Stimulated activated CD4-positive, alpha-beta T cell treated with anti-CD3 and anti-CD28 coated beads, Interleukin-4, amount 100 ng/mL, for 24 hours (primary cell): Measurements from ENCODE around the gene KLF1.
"Not testable (repeated sequence)": the region's sequence is repeated elsewhere in the genome, so short reads cannot be mapped to it uniquely, and the experiment has no call there.

Experiments
- DNase-seq: peaks from one replicate; pipeline ENCODE4 v3.0.0-alpha.2; 2020

The KLF1 gene

DNA sequence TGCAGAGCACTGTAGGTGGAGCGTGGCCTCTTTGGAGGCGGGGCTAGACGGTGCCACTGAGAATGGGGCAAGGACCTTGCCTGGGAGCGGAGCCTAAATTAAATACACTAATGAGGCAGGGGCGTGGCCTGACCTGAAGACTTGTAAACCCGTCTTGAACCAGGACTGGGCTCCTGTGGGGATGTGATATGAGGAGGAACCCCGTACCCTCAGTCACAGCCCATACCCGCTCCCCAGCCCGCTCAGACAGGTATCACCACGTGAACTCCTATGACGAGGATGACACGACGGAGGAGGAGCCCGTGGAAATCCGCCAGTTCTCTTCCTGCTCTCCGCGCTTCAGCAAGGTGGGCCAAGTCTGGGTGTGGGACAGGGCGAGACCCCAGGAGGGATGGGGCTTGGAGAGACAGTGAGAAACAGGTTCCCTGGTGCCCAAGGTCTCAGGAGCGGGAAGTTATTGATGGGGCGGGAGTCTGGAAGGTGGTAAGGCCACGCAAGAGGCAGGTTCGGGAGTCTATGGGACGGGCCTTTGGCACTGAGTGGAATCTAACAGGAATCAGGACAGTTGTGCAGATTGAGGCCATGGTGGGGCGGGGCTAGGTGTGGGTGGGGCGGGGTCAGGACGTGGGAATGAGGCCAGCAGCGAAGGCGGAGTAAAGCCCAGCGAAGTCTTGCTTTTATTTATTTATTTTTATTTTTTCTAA is 20.4 kb downstream of the KLF1 start:
- no peak for DNase-seq

GRCh38 chr19:12865746-12866415 is 21.1 kb downstream of the KLF1 start:
- no peak for DNase-seq

DNA sequence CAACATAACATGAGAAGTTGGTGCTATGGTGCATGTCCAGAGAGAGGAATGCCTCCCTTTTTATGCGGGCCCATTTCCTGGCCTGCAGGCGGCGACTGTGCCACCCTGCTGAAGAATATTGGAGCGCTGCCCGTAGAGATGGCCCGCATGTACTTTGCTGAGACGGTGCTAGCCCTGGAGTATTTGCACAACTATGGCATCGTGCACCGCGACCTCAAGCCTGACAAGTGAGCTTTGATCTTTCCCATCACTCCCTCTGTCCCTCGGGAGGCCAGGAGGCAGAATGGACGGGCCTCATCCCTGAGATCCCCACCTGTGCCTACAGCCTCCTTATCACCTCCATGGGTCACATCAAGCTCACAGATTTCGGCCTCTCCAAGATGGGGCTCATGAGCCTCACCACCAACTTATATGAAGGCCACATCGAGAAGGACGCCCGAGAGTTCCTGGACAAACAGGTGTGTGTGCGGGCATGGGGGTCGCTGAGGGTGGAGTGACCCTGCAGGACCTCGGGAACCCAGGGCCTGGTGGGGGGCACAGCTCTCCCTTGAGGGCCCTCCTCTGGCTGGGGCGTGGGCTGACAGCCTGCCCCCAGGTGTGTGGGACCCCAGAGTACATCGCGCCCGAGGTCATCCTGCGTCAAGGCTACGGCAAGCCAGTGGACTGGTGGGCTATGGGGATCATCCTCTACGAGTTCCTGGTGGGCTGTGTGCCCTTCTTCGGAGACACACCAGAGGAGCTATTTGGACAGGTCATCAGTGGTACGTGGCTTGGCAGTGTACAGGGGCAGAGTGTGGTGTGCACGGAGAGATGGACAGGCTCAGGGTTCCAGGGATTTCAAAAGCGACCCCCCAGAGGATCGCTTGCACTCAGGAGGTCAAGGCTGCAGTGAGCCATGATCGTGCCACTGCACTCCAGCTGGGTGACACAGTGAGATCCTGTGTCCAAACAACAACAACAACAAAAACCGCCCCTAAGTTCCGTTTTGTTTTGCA is 22.0 kb downstream of the KLF1 start:
- DNase-seq = no peak

DNA sequence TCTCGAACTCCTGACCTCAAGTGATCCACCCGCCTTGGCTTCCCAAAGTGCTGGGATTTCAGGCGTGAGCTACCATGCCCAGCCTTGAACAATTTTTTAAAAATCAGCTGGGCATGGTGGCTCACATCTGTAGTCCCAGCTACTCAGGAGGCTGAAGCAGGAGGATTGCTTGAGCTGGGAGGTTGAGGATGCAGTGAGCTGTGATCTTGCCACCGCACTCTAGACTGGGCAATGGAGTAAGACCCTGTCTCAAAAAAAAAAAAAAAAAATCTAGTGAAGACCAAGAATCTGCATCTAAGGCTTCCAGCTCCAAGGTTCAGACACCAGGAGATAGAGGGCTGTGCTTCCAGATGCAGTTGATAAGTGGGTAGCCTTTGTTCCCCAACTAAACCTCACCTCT is 22.9 kb downstream of the KLF1 start:
- DNase-seq = no peak

- DNase-seq = no peak
Observed at GRCh38 chr19:12859546-12859945, 27.5 kb downstream of the KLF1 start.

DNA sequence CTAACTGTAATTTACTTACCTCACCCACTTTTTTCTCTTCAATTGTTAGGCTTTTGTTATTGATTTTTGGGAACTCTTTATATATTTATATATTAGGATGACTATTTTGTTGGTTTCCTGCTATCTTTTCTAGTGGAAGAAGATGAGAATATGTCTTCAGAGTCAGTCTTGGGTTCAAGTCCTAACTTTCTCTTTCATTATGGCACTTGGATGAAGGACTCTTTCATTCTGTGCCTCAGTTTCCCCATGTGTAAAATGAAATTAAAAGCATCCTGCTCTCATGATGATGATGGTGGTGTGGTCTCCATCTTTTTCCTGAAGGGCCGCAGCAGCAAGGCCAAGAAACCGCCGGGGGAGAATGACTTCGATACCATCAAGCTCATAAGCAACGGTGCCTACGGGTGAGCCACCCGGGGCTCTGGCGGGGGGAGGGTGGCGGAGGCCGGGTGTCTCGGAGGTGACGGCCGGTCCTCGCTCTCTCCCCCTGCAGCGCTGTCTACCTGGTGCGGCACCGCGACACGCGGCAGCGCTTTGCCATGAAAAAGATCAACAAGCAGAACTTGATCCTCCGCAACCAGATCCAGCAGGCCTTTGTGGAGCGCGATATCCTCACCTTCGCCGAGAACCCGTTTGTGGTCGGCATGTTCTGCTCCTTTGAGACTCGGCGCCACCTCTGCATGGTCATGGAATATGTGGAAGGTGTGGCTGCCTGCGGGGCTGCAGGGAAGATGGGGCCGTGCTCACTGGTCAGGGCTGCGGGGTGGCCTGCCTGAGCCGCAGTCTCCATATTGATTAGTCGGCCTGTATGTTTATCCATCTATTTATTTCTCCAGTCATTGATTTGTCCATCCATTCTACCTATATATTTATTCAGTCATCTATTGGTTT is 28.7 kb downstream of the KLF1 start:
- no peak for DNase-seq

GRCh38 chr19:12856653-12857052 is 30.3 kb downstream of the KLF1 start:
- no peak for DNase-seq

GRCh38 chr19:12847159-12848139 is 39.6 kb downstream of the KLF1 start:
- DNase-seq = peak; percentile 87

GRCh38 chr19:12846613-12847012 is 40.4 kb downstream of the KLF1 start:
- not testable (repeated sequence) for DNase-seq

DNA sequence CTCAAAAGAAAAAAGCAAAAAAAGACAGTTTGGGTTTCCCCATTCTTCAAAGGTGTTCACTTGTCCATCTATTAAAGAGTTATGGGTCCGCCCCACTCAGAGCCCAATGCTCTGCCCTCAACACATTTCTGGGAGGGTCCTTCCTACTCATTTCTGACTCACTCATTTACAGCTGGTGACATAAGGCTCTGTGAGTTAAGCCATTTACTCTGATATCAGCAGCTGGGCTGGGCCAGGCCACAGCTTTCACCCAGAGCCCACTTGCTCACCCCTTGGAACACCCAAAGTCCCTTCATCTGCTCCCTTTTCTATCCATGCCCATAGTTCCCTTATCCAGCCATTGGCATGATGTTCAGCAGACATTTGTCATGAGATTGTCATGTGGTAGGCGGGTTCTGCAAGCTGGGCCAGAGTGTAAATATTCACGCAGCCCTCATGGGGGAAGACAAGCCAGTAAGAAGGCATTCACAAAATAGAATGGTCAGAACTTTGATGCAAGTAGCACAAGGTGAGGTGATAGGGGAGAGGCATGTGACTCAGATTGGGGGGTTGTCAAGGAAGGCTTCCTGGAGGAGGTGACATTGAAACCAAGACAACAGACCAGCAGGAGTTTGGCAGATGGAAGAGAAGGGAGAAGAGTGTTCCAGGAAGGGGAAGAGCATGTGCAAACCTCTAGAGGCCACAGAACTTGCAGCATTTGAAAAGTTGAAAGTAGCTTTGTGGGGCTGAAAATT is 42.8 kb downstream of the KLF1 start:
- no peak for DNase-seq

DNA sequence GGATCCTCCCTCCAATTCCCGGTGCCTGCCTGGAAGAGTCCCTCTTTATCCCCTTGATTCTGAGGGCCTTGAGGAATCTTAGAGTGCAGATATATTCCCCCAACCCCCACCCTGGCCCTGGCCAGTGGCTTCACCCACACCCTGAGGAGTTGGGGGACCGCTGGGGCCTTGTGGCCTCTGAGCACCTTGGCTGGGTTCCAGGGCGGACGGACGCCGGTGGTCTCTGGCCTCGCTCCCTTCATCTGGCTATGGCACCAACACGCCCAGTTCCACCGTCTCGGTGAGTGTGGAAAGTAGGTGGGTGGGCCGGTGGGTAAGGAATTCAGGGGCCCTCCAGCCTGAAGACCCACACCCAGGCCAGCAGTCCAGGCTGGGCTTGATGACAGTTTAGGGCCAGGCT is 43.7 kb downstream of the KLF1 start:
- no peak for DNase-seq

DNA sequence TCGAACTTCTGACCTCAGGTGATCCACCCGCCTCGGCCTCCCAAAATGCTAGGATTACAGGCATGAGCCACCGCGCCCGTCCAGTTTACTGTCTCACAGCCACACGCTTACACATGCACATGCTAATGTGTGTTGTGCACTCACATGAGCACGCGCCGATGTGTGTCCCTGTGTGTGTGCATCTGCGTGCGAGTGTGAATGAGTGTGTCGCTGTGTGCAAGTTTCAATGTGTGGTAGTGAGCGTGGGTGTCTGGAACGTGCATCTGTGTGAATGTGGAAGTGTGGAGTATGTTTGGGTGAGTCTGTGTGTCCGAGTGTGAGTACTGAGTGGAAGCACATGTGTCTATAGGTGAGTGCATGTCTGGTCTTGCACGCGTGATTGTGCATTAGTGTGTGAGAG is 44.5 kb downstream of the KLF1 start:
- no peak for DNase-seq

GRCh38 chr19:12841094-12841493 is 45.9 kb downstream of the KLF1 start:
- no peak for DNase-seq

DNA sequence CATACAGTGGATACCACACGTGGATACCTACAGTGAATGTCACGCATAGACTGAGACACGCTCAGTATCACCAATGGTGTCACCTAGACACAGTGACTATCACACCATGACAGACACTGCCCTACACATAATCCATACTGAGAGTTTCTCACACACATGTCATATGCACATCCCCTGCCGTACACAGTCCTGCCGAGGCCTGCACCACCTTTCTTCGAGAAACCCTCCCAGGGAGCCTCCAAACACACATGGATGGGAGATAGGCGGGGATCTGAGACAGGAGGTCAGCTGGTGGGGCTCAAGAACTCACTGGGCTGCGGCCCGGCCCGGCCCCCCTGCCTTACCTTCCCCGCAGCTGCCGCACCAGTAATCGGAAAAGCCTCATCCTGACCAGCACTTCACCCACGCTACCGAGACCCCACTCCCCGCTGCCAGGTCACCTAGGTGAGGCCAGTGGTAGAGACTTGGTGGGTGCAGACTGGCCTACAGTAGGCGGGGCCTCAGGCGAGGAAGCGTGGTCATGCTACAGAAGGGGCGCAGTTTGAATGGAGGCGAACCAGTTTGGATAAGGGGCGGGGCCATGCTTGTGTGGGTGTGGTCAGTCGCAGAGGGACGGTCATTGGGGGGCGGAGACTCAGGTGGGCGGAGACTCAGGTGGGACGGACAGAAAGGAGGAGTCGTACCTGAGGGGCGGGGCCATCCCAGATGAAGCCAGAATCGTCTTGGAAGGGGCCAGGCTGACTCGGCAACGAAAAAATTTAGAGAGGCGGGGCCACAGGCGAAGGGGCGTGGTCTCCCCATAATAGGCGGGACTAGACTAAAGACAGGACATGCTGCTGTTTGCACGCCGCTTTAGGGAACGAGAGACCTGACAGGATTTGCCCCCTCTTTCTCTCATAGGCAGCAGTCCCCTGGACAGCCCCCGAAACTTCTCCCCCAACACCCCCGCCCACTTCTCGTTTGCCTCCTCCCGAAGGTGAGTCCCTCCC is 46.6 kb downstream of the KLF1 start:
- DNase-seq = peak; percentile 36

DNA sequence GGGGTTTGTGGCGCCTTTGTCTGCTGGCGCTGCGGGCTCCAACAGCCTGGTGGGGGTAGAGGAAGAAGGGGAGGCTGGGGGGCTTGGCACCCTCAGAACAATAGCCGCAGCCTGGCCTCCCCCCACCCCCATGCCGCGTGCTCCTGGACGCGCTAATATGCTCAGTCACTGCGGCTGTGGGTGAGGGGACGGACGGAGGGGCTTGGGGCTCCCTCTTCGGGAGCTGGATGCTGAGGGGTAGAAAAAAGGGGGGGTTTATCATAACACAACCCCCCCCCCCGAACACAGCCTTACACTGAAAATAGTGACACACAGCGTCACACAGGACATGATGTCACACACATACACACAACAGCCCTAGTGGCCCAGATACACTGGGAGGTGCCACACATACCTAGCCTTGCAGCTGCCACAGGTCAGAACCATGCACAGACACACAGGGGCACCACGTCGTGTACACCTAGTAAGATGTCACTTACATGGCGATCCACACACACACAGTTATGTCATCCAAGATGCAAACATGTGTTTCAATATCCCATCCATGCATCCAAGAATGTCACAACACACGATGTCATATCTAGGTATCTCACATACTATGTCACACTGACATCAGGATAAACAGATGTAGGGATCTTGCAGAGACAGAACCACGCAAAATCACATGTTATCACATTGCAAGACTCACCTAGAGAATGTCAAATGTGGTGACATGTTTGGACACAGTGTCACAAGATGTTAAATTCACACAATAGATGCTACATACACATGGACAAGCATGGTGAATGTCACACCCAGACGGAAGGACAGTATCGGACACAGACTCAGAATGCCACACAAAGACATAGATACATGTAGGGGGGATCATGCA is 47.9 kb downstream of the KLF1 start:
- DNase-seq = no peak

- DNase-seq = peak; percentile 34
Observed at GRCh38 chr19:12838182-12838885, 48.7 kb downstream of the KLF1 start, which contains the start of gene MAST1. Gene MAST1 (plus strand): TSS chr19:12838515. CDS start chr19:12838573, 58 bp downstream.

GRCh38 chr19:12837225-12837624 is 49.8 kb downstream of the KLF1 start:
- DNase-seq = no peak
